Thoracic aorta (tissue), 2 donors: Measurements from ENCODE around the gene KPNA4. TPM values are rescaled to one million over a fixed set of nuclear protein-coding genes. Genes with fewer than 3 reads are reported as not detected.
"Not testable (repeated sequence)": the region's sequence is repeated elsewhere in the genome, so short reads cannot be mapped to it uniquely, and the experiment has no call there.

ENCODE experiments used
- ATAC-seq: fragments of 150-250 bp; one replicate; pipeline ENCODE4 v1.8.0; 2017; ENCODE audit warnings: low read depth; ENCODE audit not compliant: insufficient number of reproducible peaks, low FRiP score
- DNase-seq: peaks from one replicate; pipeline ENCODE4 v3.0.0-alpha.2; 2020; ENCODE audit warnings: low spot score
- H3K27ac ChIP-seq, 2 donors: fragments of 200-600 bp; sonication (generic); 1 replicate in 1 of 2; 2 replicates in 1 of 2; pipeline ENCODE4 v1.5.1; 2016; ENCODE audit warnings: mild to moderate bottlenecking in 2 of 2, moderate library complexity in 2 of 2
- H3K27me3 ChIP-seq: fragments of 200-600 bp; sonication (generic); replicated peaks from 2 replicates; pipeline ENCODE4 v1.6.0; 2016; ENCODE audit warnings: mild to moderate bottlenecking; ENCODE audit not compliant: insufficient read depth
- H3K36me3 ChIP-seq: fragments of 200-600 bp; sonication (generic); one replicate; pipeline ENCODE4 v1.5.1; 2016
- H3K4me1 ChIP-seq, 2 donors: fragments of 200-600 bp; sonication (generic); 1 replicate in 1 of 2; 2 replicates in 1 of 2; pipeline versions ENCODE4 v1.5.1 to v1.6.0; 2016; ENCODE audit warnings: low read depth in 2 of 2, mild to moderate bottlenecking in 1 of 2; ENCODE audit not compliant: control insufficient read depth in 1 of 2
- H3K4me3 ChIP-seq: fragments of 200-600 bp; sonication (generic); 2 replicates; pipeline ENCODE4 v1.5.1; 2016; ENCODE audit warnings: mild to moderate bottlenecking
- H3K9me3 ChIP-seq: fragments of 200-600 bp; sonication (generic); 2 replicates; pipeline ENCODE4 v1.5.1; 2016
- CTCF ChIP-seq: fragments of 200-600 bp; sonication (generic); IDR thresholded peaks from one replicate; pipeline ENCODE4 v1.5.1; 2019; ENCODE audit warnings: antibody characterized with exemption
- total RNA-seq, 2 donors: library from RNA; depleted of rRNA; stranded (reverse); fragments of >200 nt; gene quantifications; one replicate each; pipeline versions ENCODE4 v1.1.0 to v1.2.3, GENCODE V29; 2016

The KPNA4 gene
- total RNA-seq, 2 donors from 2014 or later, result 24.2 to 58.1 TPM

- Histone ChIP-seq H3K27ac (no peak overlapping the region), H3K4me1 (peaks cover 4 to 11% of the 10 kb centered on the region in 2 donors), H3K9me3 (no peaks in the 10 kb centered on the region), H3K36me3 (no peaks in the 10 kb centered on the region), H3K27me3 (no peaks in the 10 kb centered on the region), H3K4me3 (no peak overlapping the region)
- TF ChIP-seq CTCF, result no peak
- no peak for ATAC-seq
- no peak for DNase-seq
These were observed 9.3 kb upstream of the KPNA4 start for GRCh38 chr3:160574636-160575035.

- not testable (repeated sequence) for DNase-seq, H3K4me3 ChIP-seq, H3K9me3 ChIP-seq, ATAC-seq, H3K36me3 ChIP-seq, H3K27ac ChIP-seq, H3K27me3 ChIP-seq
- H3K4me1 ChIP-seq, result peaks cover 4 to 11% of the 10 kb centered on the region in 2 donors
These were observed 8.7 kb upstream of the KPNA4 start for GRCh38 chr3:160573955-160574525.

GRCh38 chr3:160569894-160570652 is 4.7 kb upstream of the KPNA4 start:
- no peak for TF ChIP-seq CTCF
- Histone ChIP-seq H3K27ac (no peak overlapping the region), H3K4me1 (peaks cover 0 to 9% of the 10 kb centered on the region in 2 donors), H3K36me3 (no peaks in the 10 kb centered on the region), H3K27me3 (no peaks in the 10 kb centered on the region), H3K4me3 (no peak overlapping the region), H3K9me3 (no peaks in the 10 kb centered on the region)
- DNase-seq (no peak), ATAC-seq (no peak)

- DNase-seq (no peak), ATAC-seq (no peak)
- Histone ChIP-seq H3K36me3 (no peaks in the 10 kb centered on the region), H3K4me1 (peaks cover 3 to 9% of the 10 kb centered on the region in 2 donors), H3K27me3 (no peaks in the 10 kb centered on the region), H3K27ac (no peak overlapping the region), H3K4me3 (no peak overlapping the region), H3K9me3 (no peaks in the 10 kb centered on the region)
- no peak for TF ChIP-seq CTCF
These were observed 3.6 kb upstream of the KPNA4 start for GRCh38 chr3:160568989-160569388.

- H3K4me1 ChIP-seq, result peaks cover 15 to 19% of the 10 kb centered on the region in 2 donors
- ATAC-seq, result no peak
- TF ChIP-seq CTCF, result no peak
These were observed 2.4 kb upstream of the KPNA4 start for GRCh38 chr3:160567774-160568173.

More at GRCh38 chr3:160567774-160568173, 2.4 kb upstream of the KPNA4 start:
- no peak overlapping the region for H3K4me3 ChIP-seq
- no peaks in the 10 kb centered on the region for H3K27me3 ChIP-seq
- H3K9me3 ChIP-seq, result no peaks in the 10 kb centered on the region
- no peak overlapping the region for H3K27ac ChIP-seq
- no peaks in the 10 kb centered on the region for H3K36me3 ChIP-seq
- DNase-seq, result no peak
